Measurements from ENCODE around the gene GPR137.

Gene GPR137

DNA sequence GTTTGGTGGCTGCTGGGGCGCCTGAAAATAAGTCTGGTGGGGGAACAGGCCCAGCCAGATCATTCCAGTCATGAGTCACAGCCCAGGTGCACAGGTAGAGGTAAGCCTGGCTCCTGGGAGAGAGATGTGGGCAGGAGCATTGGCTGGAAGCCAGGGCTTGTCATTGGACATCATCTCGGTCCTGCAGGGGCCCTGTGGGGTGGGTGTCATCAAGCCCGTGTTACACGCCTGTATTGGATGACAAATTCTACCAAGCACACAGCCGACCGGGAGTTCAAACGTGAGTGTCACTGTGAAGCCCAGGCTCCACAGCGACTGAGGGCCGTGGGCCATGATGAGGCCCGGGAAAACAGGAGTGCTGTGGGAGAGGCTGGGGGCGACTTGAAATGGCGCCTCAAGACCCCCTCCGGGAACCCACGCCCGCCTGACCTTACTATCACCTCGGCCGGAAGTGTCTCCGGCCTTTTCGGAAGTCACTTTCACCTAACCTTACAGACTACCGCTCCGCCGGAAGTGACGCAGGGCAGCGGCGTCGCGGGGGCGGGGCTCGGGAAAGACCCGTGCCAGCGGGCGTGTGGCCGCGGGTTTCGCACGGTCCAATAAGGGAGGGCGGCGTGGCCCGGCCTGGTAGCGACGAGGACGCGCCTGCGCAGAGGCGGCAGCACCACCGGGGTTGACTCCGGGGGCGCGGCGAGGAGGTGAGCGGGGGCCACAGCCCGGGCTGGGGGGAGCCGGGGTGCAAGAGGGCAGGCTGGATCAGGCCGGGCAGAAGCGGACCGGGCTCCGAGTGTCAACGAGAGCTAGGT, 45.0 kb upstream of the GPR137 start, which contains the start of gene FKBP2:
Gene FKBP2, plus strand, starts transcription at position 661 of the 806 bp plus-strand sequence. CDS start 1,293 bp downstream, outside the sequence.
- Histone ChIP-seq H3K27me3 (ENCODE audit: insufficient read depth, low read depth, severe bottlenecking) (no peaks in the 10 kb centered on the region), H3K36me3 (peaks cover 45% of the 10 kb centered on the region), H3K27ac (peak within 1 kb of the TSS; percentile 86), H3K9me3 (ENCODE audit: severe bottlenecking) (no peaks in the 10 kb centered on the region), H3K4me3 (ENCODE audit: low read depth, low read length) (peak within 1 kb of the TSS; percentile 82)
- TF ChIP-seq CTCF (IDR thresholded peaks at IDR 0.05; ENCODE audit: low read depth, low read length), result no peak
- peak; percentile 95 for DNase-seq

- H3K36me3 ChIP-seq, result peaks cover 45% of the 10 kb centered on the region
- DNase-seq, result peak; percentile 99
- TF ChIP-seq CTCF (IDR thresholded peaks at IDR 0.05; ENCODE audit: low read depth, low read length), result no peak
- H3K4me3 ChIP-seq (ENCODE audit: low read depth, low read length), result peak overlapping the region; percentile 82
- H3K27me3 ChIP-seq (ENCODE audit: insufficient read depth, low read depth, severe bottlenecking), result no peaks in the 10 kb centered on the region
- H3K9me3 ChIP-seq (ENCODE audit: severe bottlenecking), result no peaks in the 10 kb centered on the region
- peak overlapping the region; percentile 86 for H3K27ac ChIP-seq
These were observed 44.5 kb upstream of the GPR137 start for GRCh38 chr11:64241241-64241490.

DNA sequence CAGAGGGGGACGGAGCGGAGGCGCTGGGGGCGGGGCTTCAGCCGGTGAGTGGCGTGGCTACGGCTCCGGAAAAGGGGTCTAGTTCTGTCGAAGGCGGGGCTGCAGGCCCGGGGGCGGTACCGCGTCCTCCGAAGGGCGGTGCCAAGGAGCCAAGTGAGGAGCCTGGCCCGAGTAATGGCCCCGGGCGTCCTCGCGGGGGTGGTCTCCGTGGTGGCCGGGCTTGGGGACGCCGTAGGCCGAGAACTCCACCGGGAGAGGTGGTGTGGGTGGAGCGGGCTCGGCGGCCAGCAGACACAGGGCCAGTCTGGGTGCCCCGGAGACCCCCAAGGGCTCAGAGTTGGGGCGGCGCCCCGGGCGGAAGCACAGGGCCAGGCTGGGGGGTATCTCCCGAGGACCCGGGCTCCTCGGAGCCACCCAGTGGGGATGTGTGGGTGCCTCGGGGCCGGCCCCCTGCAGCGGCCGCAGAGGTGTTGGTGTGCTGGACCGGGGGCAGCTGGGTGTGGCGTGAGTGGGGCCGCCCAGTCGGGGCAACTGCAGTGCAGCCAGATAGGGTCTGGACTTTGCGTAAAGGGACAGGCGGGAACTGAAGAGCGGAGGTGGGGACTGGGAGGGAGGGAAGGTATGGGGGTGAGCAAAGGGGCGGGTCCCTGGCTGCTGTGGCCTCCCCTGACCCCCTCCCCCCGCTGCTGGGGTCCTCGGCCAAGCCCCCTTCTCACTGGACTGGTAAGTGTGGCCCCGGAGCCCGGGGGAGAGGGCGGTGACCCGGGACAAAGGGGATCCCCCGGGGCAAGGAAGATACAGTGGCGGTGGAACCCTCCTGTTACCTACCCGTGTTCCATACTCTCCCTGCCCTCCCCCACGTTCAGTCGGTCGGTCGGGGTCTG, 43.9 kb upstream of the GPR137 start:
- no peak for TF ChIP-seq CTCF (IDR thresholded peaks at IDR 0.05; ENCODE audit: low read depth, low read length)
- peaks cover 46% of the 10 kb centered on the region for H3K36me3 ChIP-seq
- peak; percentile 64 for DNase-seq
- peak overlapping the region; percentile 82 for H3K4me3 ChIP-seq (ENCODE audit: low read depth, low read length)
- no peaks in the 10 kb centered on the region for H3K9me3 ChIP-seq (ENCODE audit: severe bottlenecking)
- H3K27me3 ChIP-seq (ENCODE audit: insufficient read depth, low read depth, severe bottlenecking), result no peaks in the 10 kb centered on the region
- H3K27ac ChIP-seq, result peak overlapping the region; percentile 80

DNA sequence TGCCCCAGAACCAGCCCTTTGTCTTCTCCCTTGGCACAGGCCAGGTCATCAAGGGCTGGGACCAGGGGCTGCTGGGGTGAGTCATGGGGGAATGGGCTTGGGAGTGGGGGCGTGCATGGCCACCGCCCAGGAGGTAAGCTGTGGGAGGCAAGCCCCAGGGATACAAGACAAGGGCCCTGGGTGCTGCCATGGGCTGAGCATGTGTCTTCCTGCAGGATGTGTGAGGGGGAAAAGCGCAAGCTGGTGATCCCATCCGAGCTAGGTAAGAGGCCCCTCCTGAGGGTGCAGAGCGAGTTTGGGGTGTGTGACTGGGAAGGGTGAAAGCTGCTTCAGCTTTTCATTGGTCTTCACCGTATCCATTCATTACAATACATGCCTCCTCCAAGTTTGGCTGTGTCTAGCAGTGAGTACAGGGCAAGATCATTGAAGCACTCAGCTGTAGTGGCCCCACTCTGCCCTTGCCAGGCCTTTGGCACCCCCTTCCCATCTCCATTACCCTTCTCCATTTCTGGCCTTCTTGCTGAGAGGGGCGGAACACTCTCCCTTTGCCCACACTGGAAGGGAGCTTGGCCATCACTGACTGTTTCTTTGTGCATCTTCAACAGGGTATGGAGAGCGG, 42.3 kb upstream of the GPR137 start:
- no peak for DNase-seq
- Histone ChIP-seq H3K27me3 (ENCODE audit: insufficient read depth, low read depth, severe bottlenecking) (no peaks in the 10 kb centered on the region), H3K4me3 (ENCODE audit: low read depth, low read length) (no peak overlapping the region), H3K9me3 (ENCODE audit: severe bottlenecking) (no peaks in the 10 kb centered on the region), H3K36me3 (peaks cover 36% of the 10 kb centered on the region), H3K27ac (peak overlapping the region; percentile 80; the same call in 1 of the 2 replicates)
- no peak for TF ChIP-seq CTCF (IDR thresholded peaks at IDR 0.05; ENCODE audit: low read depth, low read length)

GRCh38 chr11:64244107-64244506, 41.5 kb upstream of the GPR137 start:
- no peaks in the 10 kb centered on the region for H3K9me3 ChIP-seq (ENCODE audit: severe bottlenecking)
- no peak overlapping the region for H3K4me3 ChIP-seq (ENCODE audit: low read depth, low read length)
- H3K27ac ChIP-seq, result no peak overlapping the region
- H3K36me3 ChIP-seq, result peaks cover 29% of the 10 kb centered on the region
- DNase-seq, result no peak
- no peaks in the 10 kb centered on the region for H3K27me3 ChIP-seq (ENCODE audit: insufficient read depth, low read depth, severe bottlenecking)
- TF ChIP-seq CTCF (IDR thresholded peaks at IDR 0.05; ENCODE audit: low read depth, low read length), result no peak
